SJSA1 (cell line): Measurements from ENCODE around the gene SDK1. TPM values are rescaled to one million over a fixed set of nuclear protein-coding genes. Genes with fewer than 3 reads are reported as not detected.

Experiments used
- DNase-seq, 2 experiments: peaks; one replicate each; pipeline ENCODE4 v3.0.0-alpha.2; 2015 to 2020; ENCODE audit warnings: low spot score in 2 of 2, low read depth in 1 of 2
- H3K27ac ChIP-seq: fragments of 250-450 bp; sonication (Bioruptor Pico); 2 replicates; pipeline ENCODE4 v1.5.1; 2020; ENCODE audit warnings: mild to moderate bottlenecking, moderate library complexity
- H3K27me3 ChIP-seq: fragments of 250-450 bp; sonication (Bioruptor Pico); replicated peaks from 2 replicates; pipeline ENCODE4 v1.5.1; 2020; ENCODE audit warnings: mild to moderate bottlenecking, moderate library complexity
- H3K36me3 ChIP-seq: fragments of 250-450 bp; sonication (Bioruptor Pico); 2 replicates; pipeline ENCODE4 v1.5.1; 2020; ENCODE audit warnings: mild to moderate bottlenecking
- H3K4me1 ChIP-seq: fragments of 250-450 bp; sonication (Bioruptor Pico); replicated peaks from 2 replicates; pipeline ENCODE4 v1.6.1; 2021; ENCODE audit warnings: mild to moderate bottlenecking
- H3K4me3 ChIP-seq: fragments of 250-450 bp; sonication (Bioruptor Pico); 2 replicates; pipeline ENCODE4 v1.5.1; 2020; ENCODE audit warnings: mild to moderate bottlenecking
- H3K9me3 ChIP-seq: fragments of 250-450 bp; sonication (Bioruptor Pico); replicated peaks from 2 replicates; pipeline ENCODE4 v1.5.1; 2020; ENCODE audit warnings: mild to moderate bottlenecking
- total RNA-seq: library from RNA; depleted of rRNA; stranded (reverse); fragments of >200 nt; shearing (Covaris generic); gene quantifications from 2 replicates; pipeline ENCODE4 v1.2.3, GENCODE V29; 2014

Gene SDK1
- total RNA-seq, 1 experiment from 2014 or later: 8.7 TPM

- Histone ChIP-seq H3K27ac (no peak overlapping the region), H3K4me3 (no peak overlapping the region), H3K4me1 (peaks cover 5% of the 10 kb centered on the region; the same call in 1 of the 2 replicates), H3K9me3 (no peaks in the 10 kb centered on the region), H3K27me3 (no peaks in the 10 kb centered on the region), H3K36me3 (peaks cover 12% of the 10 kb centered on the region)
- DNase-seq: no peak
These were observed 348.2 kb downstream of the SDK1 start for GRCh38 chr7:3649250-3649649.

- no peak overlapping the region for H3K27ac ChIP-seq
- H3K9me3 ChIP-seq: no peaks in the 10 kb centered on the region
- H3K4me3 ChIP-seq: no peak overlapping the region
- no peak for DNase-seq
- H3K4me1 ChIP-seq: peaks cover 5% of the 10 kb centered on the region; the same call in 1 of the 2 replicates
- peaks cover 10% of the 10 kb centered on the region for H3K36me3 ChIP-seq
- no peaks in the 10 kb centered on the region for H3K27me3 ChIP-seq
These were observed 348.8 kb downstream of the SDK1 start for GRCh38 chr7:3649678-3650440.

- no peaks in the 10 kb centered on the region for H3K27me3 ChIP-seq
- H3K9me3 ChIP-seq: no peaks in the 10 kb centered on the region
- peak in 1 of 2 experiments; percentile 46 for DNase-seq
- no peak overlapping the region for H3K4me3 ChIP-seq
- H3K4me1 ChIP-seq: peaks cover 5% of the 10 kb centered on the region; the same call in 1 of the 2 replicates
- H3K27ac ChIP-seq: no peak overlapping the region
- peaks cover 3% of the 10 kb centered on the region for H3K36me3 ChIP-seq
These were observed 349.8 kb downstream of the SDK1 start for GRCh38 chr7:3650844-3651243.

GRCh38 chr7:3655635-3656034 lies 354.6 kb downstream of the SDK1 start:
- no peak for DNase-seq
- Histone ChIP-seq H3K27ac (no peak overlapping the region), H3K4me3 (no peak overlapping the region), H3K4me1 (peaks cover 5% of the 10 kb centered on the region; the same call in 1 of the 2 replicates), H3K27me3 (no peaks in the 10 kb centered on the region), H3K36me3 (peaks cover 3% of the 10 kb centered on the region), H3K9me3 (no peaks in the 10 kb centered on the region)

GRCh38 chr7:3657206-3657605 lies 356.2 kb downstream of the SDK1 start:
- H3K27me3 ChIP-seq: no peaks in the 10 kb centered on the region
- no peaks in the 10 kb centered on the region for H3K9me3 ChIP-seq
- H3K4me3 ChIP-seq: no peak overlapping the region
- H3K4me1 ChIP-seq: no peaks in the 10 kb centered on the region
- H3K36me3 ChIP-seq: no peaks in the 10 kb centered on the region; the same call in 1 of the 2 replicates
- DNase-seq: no peak
- no peak overlapping the region for H3K27ac ChIP-seq

- Histone ChIP-seq H3K4me1 (peaks cover 9% of the 10 kb centered on the region), H3K9me3 (no peaks in the 10 kb centered on the region), H3K36me3 (peaks cover 6% of the 10 kb centered on the region; the same call in 1 of the 2 replicates), H3K27ac (no peak overlapping the region), H3K27me3 (no peaks in the 10 kb centered on the region), H3K4me3 (no peak overlapping the region)
- no peak for DNase-seq
These were observed 367.7 kb downstream of the SDK1 start for GRCh38 chr7:3668743-3669142.

- Histone ChIP-seq H3K4me3 (no peak overlapping the region), H3K27ac (no peak overlapping the region), H3K36me3 (peaks cover 6% of the 10 kb centered on the region; the same call in 1 of the 2 replicates), H3K4me1 (peaks cover 9% of the 10 kb centered on the region), H3K27me3 (no peaks in the 10 kb centered on the region), H3K9me3 (no peaks in the 10 kb centered on the region)
- DNase-seq: no peak
These were observed 369.8 kb downstream of the SDK1 start for GRCh38 chr7:3670898-3671297.

GRCh38 chr7:3673524-3673923 lies 372.5 kb downstream of the SDK1 start:
- Histone ChIP-seq H3K4me3 (no peak overlapping the region), H3K27ac (no peak overlapping the region), H3K9me3 (no peaks in the 10 kb centered on the region), H3K27me3 (no peaks in the 10 kb centered on the region), H3K36me3 (0 out of 2 replicates have a peak, but pooled peaks cover 6% of the 10 kb centered on the region), H3K4me1 (peaks cover 9% of the 10 kb centered on the region)
- peak in 1 of 2 experiments; percentile 4 for DNase-seq

- no peak for DNase-seq
These were observed 377.3 kb downstream of the SDK1 start for GRCh38 chr7:3678314-3678810.

GRCh38 chr7:3682028-3682710 lies 381.1 kb downstream of the SDK1 start:
- Histone ChIP-seq H3K27ac (no peak overlapping the region), H3K36me3 (no peaks in the 10 kb centered on the region; the same call in 1 of the 2 replicates), H3K4me1 (no peaks in the 10 kb centered on the region), H3K27me3 (no peaks in the 10 kb centered on the region), H3K4me3 (no peak overlapping the region), H3K9me3 (no peaks in the 10 kb centered on the region)
- DNase-seq: no peak

More at GRCh38 chr7:3678314-3678810, 377.3 kb downstream of the SDK1 start:
- Histone ChIP-seq H3K36me3 (no peaks in the 10 kb centered on the region; the same call in 1 of the 2 replicates), H3K4me3 (no peak overlapping the region), H3K27me3 (no peaks in the 10 kb centered on the region), H3K4me1 (no peaks in the 10 kb centered on the region), H3K9me3 (no peaks in the 10 kb centered on the region), H3K27ac (no peak overlapping the region)

GRCh38 chr7:3683546-3684539 lies 382.8 kb downstream of the SDK1 start:
- Histone ChIP-seq H3K4me3 (no peak overlapping the region), H3K36me3 (no peaks in the 10 kb centered on the region; the same call in 1 of the 2 replicates), H3K27ac (no peak overlapping the region), H3K4me1 (no peaks in the 10 kb centered on the region), H3K9me3 (no peaks in the 10 kb centered on the region), H3K27me3 (no peaks in the 10 kb centered on the region)
- DNase-seq: no peak

GRCh38 chr7:3688071-3688470 lies 387.0 kb downstream of the SDK1 start:
- DNase-seq: no peak
- no peaks in the 10 kb centered on the region for H3K27me3 ChIP-seq
- H3K9me3 ChIP-seq: no peaks in the 10 kb centered on the region
- H3K36me3 ChIP-seq: no peaks in the 10 kb centered on the region
- H3K4me1 ChIP-seq: no peaks in the 10 kb centered on the region
- no peak overlapping the region for H3K4me3 ChIP-seq
- H3K27ac ChIP-seq: no peak overlapping the region

- DNase-seq: no peak
- Histone ChIP-seq H3K27ac (no peak overlapping the region), H3K27me3 (no peaks in the 10 kb centered on the region), H3K9me3 (no peaks in the 10 kb centered on the region), H3K4me1 (no peaks in the 10 kb centered on the region), H3K4me3 (no peak overlapping the region), H3K36me3 (no peaks in the 10 kb centered on the region)
These were observed 387.8 kb downstream of the SDK1 start for GRCh38 chr7:3688842-3689241.
